ENCODE results near the gene CA5B. TPM values are rescaled to one million over a fixed set of nuclear protein-coding genes. Genes with fewer than 3 reads are reported as not detected.
"Not testable (repeated sequence)": the region's sequence is repeated elsewhere in the genome, so short reads cannot be mapped to it uniquely, and the experiment has no call there.

The CA5B gene
- total RNA-seq, 1 experiment from 2014 or later, result 12.1 TPM

GRCh38 chrX:15829217-15829616, 91.1 kb downstream of the CA5B start:
- TF ChIP-seq CTCF (conservative IDR thresholded peaks at IDR 0.05) (no peak), EZH2 (IDR thresholded peaks at IDR 0.05; ENCODE audit: low read depth) (no peak)
- Histone ChIP-seq H3K4me3 (no peak overlapping the region), H2AFZ (no peak overlapping the region), H3K4me2 (no peak overlapping the region), H3K27ac (no peak overlapping the region), H3K4me1 (replicated peaks; ENCODE audit: insufficient read depth) (no peaks in the 10 kb centered on the region), H4K20me1 (ENCODE audit: insufficient read depth) (no peaks in the 10 kb centered on the region), H3K9me3 (ENCODE audit: insufficient read depth, low read depth) (no peaks in the 10 kb centered on the region), H3K36me3 (ENCODE audit: low read depth) (no peaks in the 10 kb centered on the region), H3K27me3 (ENCODE audit: insufficient read depth, low read depth) (no peaks in the 10 kb centered on the region), H3K79me2 (ENCODE audit: low read depth) (no peaks in the 10 kb centered on the region), H3K9me2 (ENCODE audit: insufficient read depth) (no peaks in the 10 kb centered on the region), H3F3A (ENCODE audit: insufficient read depth, low read depth) (no peaks in the 10 kb centered on the region)
- DNase-seq, result no peak
- CTCF ChIA-PET, result no interaction called here
- BruUV-seq (replicated peaks), result no TSS peak
- POLR2A ChIA-PET (ENCODE audit: unreplicated experiment), result interaction anchor here (0.6 kb wide), 1 partner anchor 985 kb away, joined by 4 read pairs; no protein-coding TSS in a partner anchor
- intact Hi-C loops (cut with micrococcal nuclease; ENCODE audit: unreplicated experiment), result no loop called here

GRCh38 chrX:15831347-15831746, 93.3 kb downstream of the CA5B start:
- H3K27me3 ChIP-seq (ENCODE audit: insufficient read depth, low read depth); H3K27ac ChIP-seq; H3K9me2 ChIP-seq (ENCODE audit: insufficient read depth); H3K9me3 ChIP-seq (ENCODE audit: insufficient read depth, low read depth); H3F3A ChIP-seq (ENCODE audit: insufficient read depth, low read depth); intact Hi-C loops (cut with micrococcal nuclease; ENCODE audit: unreplicated experiment); H3K4me3 ChIP-seq; H3K36me3 ChIP-seq (ENCODE audit: low read depth); DNase-seq; BruUV-seq (replicated peaks); H2AFZ ChIP-seq; H3K4me1 ChIP-seq (replicated peaks; ENCODE audit: insufficient read depth); H3K4me2 ChIP-seq; POLR2A ChIA-PET (ENCODE audit: unreplicated experiment); CTCF ChIA-PET; H3K79me2 ChIP-seq (ENCODE audit: low read depth); H4K20me1 ChIP-seq (ENCODE audit: insufficient read depth): not testable (repeated sequence)

- no TSS peak for BruUV-seq (replicated peaks)
- Histone ChIP-seq H3F3A (ENCODE audit: insufficient read depth, low read depth) (no peaks in the 10 kb centered on the region), H3K4me1 (replicated peaks; ENCODE audit: insufficient read depth) (no peaks in the 10 kb centered on the region), H2AFZ (no peak overlapping the region), H3K9me2 (ENCODE audit: insufficient read depth) (no peaks in the 10 kb centered on the region), H3K4me2 (no peak overlapping the region), H3K9me3 (ENCODE audit: insufficient read depth, low read depth) (no peaks in the 10 kb centered on the region), H4K20me1 (ENCODE audit: insufficient read depth) (no peaks in the 10 kb centered on the region), H3K79me2 (ENCODE audit: low read depth) (no peaks in the 10 kb centered on the region), H3K4me3 (no peak overlapping the region), H3K36me3 (ENCODE audit: low read depth) (no peaks in the 10 kb centered on the region), H3K27me3 (ENCODE audit: insufficient read depth, low read depth) (no peaks in the 10 kb centered on the region), H3K27ac (no peak overlapping the region)
- intact Hi-C loops (cut with micrococcal nuclease; ENCODE audit: unreplicated experiment), result no loop called here
- ChIA-PET CTCF (no interaction called here), POLR2A (ENCODE audit: unreplicated experiment) (no interaction called here)
- no peak for TF ChIP-seq EZH2 (IDR thresholded peaks at IDR 0.05; ENCODE audit: low read depth)
- no peak for TF ChIP-seq CTCF (conservative IDR thresholded peaks at IDR 0.05)
- no peak for DNase-seq
These were observed 96.0 kb downstream of the CA5B start for GRCh38 chrX:15834053-15834452.

- Histone ChIP-seq H3K36me3 (ENCODE audit: low read depth) (no peaks in the 10 kb centered on the region), H3K27me3 (ENCODE audit: insufficient read depth, low read depth) (no peaks in the 10 kb centered on the region), H3K4me2 (no peak overlapping the region), H3F3A (ENCODE audit: insufficient read depth, low read depth) (no peaks in the 10 kb centered on the region), H4K20me1 (ENCODE audit: insufficient read depth) (no peaks in the 10 kb centered on the region), H3K4me1 (replicated peaks; ENCODE audit: insufficient read depth) (no peaks in the 10 kb centered on the region), H3K27ac (no peak overlapping the region), H2AFZ (no peak overlapping the region), H3K79me2 (ENCODE audit: low read depth) (no peaks in the 10 kb centered on the region), H3K9me2 (ENCODE audit: insufficient read depth) (no peaks in the 10 kb centered on the region), H3K9me3 (ENCODE audit: insufficient read depth, low read depth) (no peaks in the 10 kb centered on the region), H3K4me3 (no peak overlapping the region)
- peak in 1 of 2 experiments; percentile 74 for DNase-seq
- CTCF ChIA-PET, result no interaction called here
- no peak for TF ChIP-seq EZH2 (IDR thresholded peaks at IDR 0.05; ENCODE audit: low read depth)
- TF ChIP-seq CTCF (conservative IDR thresholded peaks at IDR 0.05), result no peak
- no TSS peak for BruUV-seq (replicated peaks)
- intact Hi-C loops (cut with micrococcal nuclease; ENCODE audit: unreplicated experiment), result no loop called here
- POLR2A ChIA-PET (ENCODE audit: unreplicated experiment), result no interaction called here
These were observed 96.9 kb downstream of the CA5B start for GRCh38 chrX:15834827-15835595.

Data from PC-9 (cell line).